ENCODE data around the gene NPAS4.

Gene NPAS4

DNA sequence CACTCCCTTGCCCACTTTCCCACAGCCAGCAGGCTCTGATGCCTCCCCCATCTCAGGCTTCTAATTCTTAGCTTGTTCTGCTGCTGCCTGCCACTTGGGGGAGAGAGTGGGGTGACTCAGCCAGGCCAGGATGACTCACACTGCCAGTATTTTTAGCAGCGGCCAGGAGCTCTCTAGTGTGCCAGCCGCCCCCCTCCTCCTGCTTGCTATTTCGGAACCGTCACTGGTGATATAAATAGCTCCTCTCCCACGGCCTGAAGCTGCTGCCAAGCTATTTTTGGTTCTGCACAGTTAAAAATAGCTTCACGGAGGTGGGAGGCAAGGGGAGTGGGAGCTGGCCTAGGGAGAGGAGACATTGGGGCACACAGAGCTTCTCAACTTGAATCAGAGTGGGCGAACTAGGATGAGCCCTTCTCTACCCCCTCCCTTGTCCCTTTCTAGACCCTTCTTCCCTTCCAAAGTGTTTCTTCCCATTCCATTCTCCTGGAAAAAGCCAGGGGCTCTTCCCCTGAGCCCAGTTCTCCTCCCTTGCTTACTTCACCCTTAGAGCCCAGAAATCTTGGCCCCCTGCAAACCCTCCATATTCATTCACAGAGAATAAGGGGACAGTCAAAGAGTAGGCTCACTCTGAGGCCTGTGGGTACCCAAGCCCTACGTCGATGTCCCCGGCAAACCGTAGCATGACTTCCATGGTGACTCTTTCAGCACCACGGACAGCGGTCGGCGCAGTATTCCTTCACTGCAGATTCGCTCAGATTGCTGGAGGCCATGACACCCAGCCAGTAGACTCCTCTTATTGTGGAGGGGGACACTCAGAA, 2.5 kb upstream of the NPAS4 start:
- TF ChIP-seq CTCF (IDR thresholded peaks at IDR 0.05) = peak; percentile 41
- Histone ChIP-seq H3K4me3 (ENCODE audit: low read depth, low read length) (no peak overlapping the region), H2AFZ (no peak overlapping the region), H3K27ac (peak overlapping the region; percentile 86), H3K9ac (no peak overlapping the region), H3K36me3 (ENCODE audit: control insufficient read depth, insufficient read depth, low read length) (no peaks in the 10 kb centered on the region), H3K9me3 (ENCODE audit: control insufficient read depth, low read length) (no peaks in the 10 kb centered on the region), H3K27me3 (ENCODE audit: control insufficient read depth, insufficient read depth, low read length) (no peaks in the 10 kb centered on the region), H3K4me2 (ENCODE audit: low read length) (no peak overlapping the region), H3K79me2 (no peaks in the 10 kb centered on the region), H3K4me1 (peaks cover 4% of the 10 kb centered on the region)

DNA sequence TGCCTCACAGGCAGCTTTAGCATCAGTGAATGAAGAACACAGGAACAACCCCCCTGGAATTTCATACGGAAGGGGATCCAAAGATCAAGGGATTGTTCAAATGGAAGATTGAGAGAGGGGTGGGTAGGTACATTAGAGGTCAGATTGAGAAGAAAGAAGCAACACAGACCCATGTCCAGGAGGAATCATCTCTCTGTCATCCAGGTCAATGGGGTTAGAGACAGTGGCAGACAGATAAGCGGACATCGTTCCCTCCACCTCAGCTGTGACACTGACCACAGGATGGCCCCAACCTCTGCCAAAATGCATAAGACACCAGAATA, 1.9 kb upstream of the NPAS4 start:
- Histone ChIP-seq H3K79me2 (no peaks in the 10 kb centered on the region), H3K27me3 (ENCODE audit: control insufficient read depth, insufficient read depth, low read length) (no peaks in the 10 kb centered on the region)

DNA sequence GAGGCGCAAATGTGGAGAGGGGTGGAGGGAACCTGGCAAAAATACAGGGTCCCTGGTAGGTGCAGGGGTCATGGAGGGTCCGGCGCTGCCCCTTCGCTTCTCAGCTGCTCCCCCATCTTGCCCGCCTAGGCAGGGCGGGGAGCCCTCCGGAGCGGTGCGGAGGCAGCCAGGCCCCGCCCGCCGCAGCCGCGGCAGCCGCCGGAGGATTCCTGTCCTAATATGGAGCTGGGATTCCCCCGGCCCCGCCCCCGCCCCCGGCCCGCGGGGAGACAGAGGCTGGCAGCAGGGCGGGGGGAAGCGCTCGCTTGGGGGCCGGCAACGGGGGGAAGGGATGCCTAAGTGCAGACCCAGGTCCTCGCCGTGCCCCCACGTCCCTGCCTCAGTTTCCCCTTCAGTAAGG, 1.0 kb upstream of the NPAS4 start:
- no peak overlapping the region for H3K9ac ChIP-seq
- no peak overlapping the region for H3K4me3 ChIP-seq (ENCODE audit: low read depth, low read length)
- peak overlapping the region; percentile 86 for H3K27ac ChIP-seq
- no peaks in the 10 kb centered on the region for H3K27me3 ChIP-seq (ENCODE audit: control insufficient read depth, insufficient read depth, low read length)
- H3K9me3 ChIP-seq (ENCODE audit: control insufficient read depth, low read length) = no peaks in the 10 kb centered on the region
- peaks cover 4% of the 10 kb centered on the region for H3K4me1 ChIP-seq
- TF ChIP-seq CTCF (IDR thresholded peaks at IDR 0.05) = no peak
- no peaks in the 10 kb centered on the region for H3K79me2 ChIP-seq
- no peak overlapping the region for H2AFZ ChIP-seq
- no peaks in the 10 kb centered on the region for H3K36me3 ChIP-seq (ENCODE audit: control insufficient read depth, insufficient read depth, low read length)
- no peak overlapping the region for H3K4me2 ChIP-seq (ENCODE audit: low read length)

More for the DNA sequence above, 1.9 kb upstream of the NPAS4 start:
- peak overlapping the region; percentile 86 for H3K27ac ChIP-seq
- H2AFZ ChIP-seq = no peak overlapping the region
- H3K4me1 ChIP-seq = peaks cover 4% of the 10 kb centered on the region
- H3K4me2 ChIP-seq (ENCODE audit: low read length) = no peak overlapping the region
- H3K9me3 ChIP-seq (ENCODE audit: control insufficient read depth, low read length) = no peaks in the 10 kb centered on the region
- H3K36me3 ChIP-seq (ENCODE audit: control insufficient read depth, insufficient read depth, low read length) = no peaks in the 10 kb centered on the region
- H3K9ac ChIP-seq = no peak overlapping the region
- H3K4me3 ChIP-seq (ENCODE audit: low read depth, low read length) = no peak overlapping the region
- TF ChIP-seq CTCF (IDR thresholded peaks at IDR 0.05) = no peak

GRCh38 chr11:66421492-66422205, 814 bp downstream of the NPAS4 start:
- Histone ChIP-seq H3K4me1 (peaks cover 4% of the 10 kb centered on the region), H3K9ac (no peak overlapping the region), H3K27ac (peak overlapping the region; percentile 71), H3K4me2 (ENCODE audit: low read length) (no peak overlapping the region), H3K4me3 (ENCODE audit: low read depth, low read length) (no peak overlapping the region), H2AFZ (no peak overlapping the region), H3K9me3 (ENCODE audit: control insufficient read depth, low read length) (no peaks in the 10 kb centered on the region), H3K27me3 (ENCODE audit: control insufficient read depth, insufficient read depth, low read length) (no peaks in the 10 kb centered on the region), H3K79me2 (no peaks in the 10 kb centered on the region), H3K36me3 (ENCODE audit: control insufficient read depth, insufficient read depth, low read length) (no peaks in the 10 kb centered on the region)
- no peak for TF ChIP-seq CTCF (IDR thresholded peaks at IDR 0.05)
